ENCODE measurements around the gene AKAIN1.

Gene AKAIN1

DNA sequence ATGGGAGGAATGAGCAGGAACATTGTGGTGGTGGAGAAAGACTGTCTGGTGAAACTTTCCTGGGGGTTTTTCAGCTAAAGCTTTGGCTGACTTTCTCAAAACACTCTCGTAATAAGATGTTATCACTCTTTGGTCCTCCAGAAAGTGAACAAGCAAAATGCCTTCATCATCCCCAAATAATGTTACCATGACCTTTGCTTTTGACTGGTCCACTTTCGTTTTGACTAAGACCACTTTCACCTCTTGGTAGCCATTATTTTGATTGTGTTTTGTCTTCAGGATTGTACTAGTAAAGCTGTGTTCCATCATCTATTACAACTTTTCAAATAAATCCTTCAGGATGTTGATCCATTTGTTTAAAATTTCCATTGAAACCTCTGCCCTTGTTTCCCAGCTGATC lies 103.2 kb downstream of the AKAIN1 start:
- H4K20me1 ChIP-seq (ENCODE audit: insufficient read depth, low read length), result no peaks in the 10 kb centered on the region
- H3K9me3 ChIP-seq (ENCODE audit: insufficient read depth, low read length), result no peaks in the 10 kb centered on the region
- TF ChIP-seq EZH2phosphoT487 (IDR thresholded peaks at IDR 0.05; ENCODE audit: low read depth) (no peak), CTCF (IDR thresholded peaks at IDR 0.05; ENCODE audit: low read depth, low read length) (no peak)
- no peak overlapping the region for H3K27ac ChIP-seq (ENCODE audit: low read length)
- no peaks in the 10 kb centered on the region for H3K36me3 ChIP-seq (replicated peaks; ENCODE audit: low read depth, low read length)
- H3K4me2 ChIP-seq (ENCODE audit: low read length), result no peak overlapping the region
- H3K27me3 ChIP-seq (ENCODE audit: low read depth, low read length), result no peaks in the 10 kb centered on the region
- no peaks in the 10 kb centered on the region for H3K4me1 ChIP-seq (ENCODE audit: low read length)
- H3K79me2 ChIP-seq (ENCODE audit: low read length), result no peaks in the 10 kb centered on the region
- H3K9ac ChIP-seq (ENCODE audit: low read length), result no peak overlapping the region
- no peak overlapping the region for H3K4me3 ChIP-seq (ENCODE audit: low read length)
- H2AFZ ChIP-seq (ENCODE audit: low read depth, low read length), result no peak overlapping the region

All from OCI-LY3 (cell line).